ENCODE measurements around the gene GGT1. TPM values are rescaled to one million over a fixed set of nuclear protein-coding genes. Genes with fewer than 3 reads are reported as not detected.
A peak's percentile ranks its signal among the peaks of the same experiment; 100 is the strongest.

GGT1 gene
- total and polyA plus RNA-seq, 12 donors: 0.97 to 59.8 (median 4.0) TPM

DNA sequence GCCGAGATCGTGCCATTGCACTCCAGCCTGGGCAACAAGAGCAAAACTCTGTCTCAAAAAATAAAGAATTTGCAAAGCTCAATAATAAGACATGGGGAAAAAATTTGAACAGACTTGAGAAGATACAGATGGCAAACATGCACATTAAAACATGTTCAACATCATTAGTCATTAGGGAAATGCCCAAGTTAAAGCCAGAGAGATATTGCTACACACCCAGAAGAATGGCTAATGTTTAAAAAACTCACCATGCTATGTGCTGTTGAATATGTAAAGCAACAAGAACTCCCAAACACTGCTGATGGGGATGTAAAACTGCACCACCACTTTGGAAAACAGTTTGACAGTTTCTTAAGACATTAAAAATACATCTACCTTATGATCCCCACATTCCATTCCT lies 22.7 kb upstream of the GGT1 start:
- no peak overlapping the region for H3K4me3 ChIP-seq
- no peaks in the 10 kb centered on the region for H3K4me1 ChIP-seq (replicated peaks in 1 of 2)
- TF ChIP-seq, protein P1, sequence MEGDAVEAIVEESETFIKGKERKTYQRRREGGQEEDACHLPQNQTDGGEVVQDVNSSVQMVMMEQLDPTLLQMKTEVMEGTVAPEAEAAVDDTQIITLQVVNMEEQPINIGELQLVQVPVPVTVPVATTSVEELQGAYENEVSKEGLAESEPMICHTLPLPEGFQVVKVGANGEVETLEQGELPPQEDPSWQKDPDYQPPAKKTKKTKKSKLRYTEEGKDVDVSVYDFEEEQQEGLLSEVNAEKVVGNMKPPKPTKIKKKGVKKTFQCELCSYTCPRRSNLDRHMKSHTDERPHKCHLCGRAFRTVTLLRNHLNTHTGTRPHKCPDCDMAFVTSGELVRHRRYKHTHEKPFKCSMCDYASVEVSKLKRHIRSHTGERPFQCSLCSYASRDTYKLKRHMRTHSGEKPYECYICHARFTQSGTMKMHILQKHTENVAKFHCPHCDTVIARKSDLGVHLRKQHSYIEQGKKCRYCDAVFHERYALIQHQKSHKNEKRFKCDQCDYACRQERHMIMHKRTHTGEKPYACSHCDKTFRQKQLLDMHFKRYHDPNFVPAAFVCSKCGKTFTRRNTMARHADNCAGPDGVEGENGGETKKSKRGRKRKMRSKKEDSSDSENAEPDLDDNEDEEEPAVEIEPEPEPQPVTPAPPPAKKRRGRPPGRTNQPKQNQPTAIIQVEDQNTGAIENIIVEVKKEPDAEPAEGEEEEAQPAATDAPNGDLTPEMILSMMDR (IDR thresholded peaks at IDR 0.05): no peak
- TF ChIP-seq POLR2A (IDR thresholded peaks at IDR 0.05): no peak
- H3K27ac ChIP-seq: no peak overlapping the region
- no peaks in the 10 kb centered on the region for H3K9me3 ChIP-seq (replicated peaks in 1 of 3)
- no peaks in the 10 kb centered on the region for H3K36me3 ChIP-seq (replicated peaks in 1 of 2)
- intact Hi-C loops (cut with DNase I): no loop called here
- no peak for DNase-seq
- WGBS, 4 donors: 77 to 94% (median 84%) methylated on average over 2 of the region's 2 CpGs
- H3K27me3 ChIP-seq: no peaks in the 10 kb centered on the region

DNA sequence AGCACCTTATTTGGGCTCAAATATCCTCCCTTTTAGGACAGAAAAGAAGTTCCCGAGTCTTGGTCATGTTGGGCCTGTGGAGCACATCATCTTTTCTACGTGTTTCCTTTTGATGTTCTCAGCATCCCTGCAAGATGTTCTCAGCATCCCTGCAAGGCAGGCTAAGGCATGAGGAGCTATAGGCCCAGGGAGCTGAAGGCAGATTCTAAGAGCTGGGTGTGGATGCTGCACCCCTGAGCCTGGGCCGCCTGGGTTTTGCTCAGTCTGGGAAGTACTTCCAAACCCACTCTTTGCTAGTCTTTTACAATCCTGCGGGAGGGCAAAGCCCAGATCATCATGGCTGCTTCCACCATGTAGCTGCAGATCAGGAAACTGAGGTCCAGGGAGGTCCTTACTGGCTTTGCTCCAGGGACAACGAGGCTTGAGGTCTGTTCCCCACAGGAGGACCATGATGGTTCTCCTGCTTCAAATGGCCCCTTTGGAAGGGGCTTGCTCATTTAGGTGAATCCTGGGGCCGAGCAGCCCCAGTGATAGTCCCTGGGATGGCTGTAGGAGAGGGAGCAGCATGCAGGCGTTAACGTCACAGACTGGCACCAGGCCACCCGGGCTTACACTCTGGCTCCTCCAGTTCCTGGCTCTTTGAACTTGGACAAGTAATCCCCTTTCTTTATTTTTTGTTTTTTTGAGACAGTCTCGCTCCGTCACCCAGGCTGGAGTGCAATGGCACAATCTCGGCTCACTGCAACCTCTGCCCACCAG lies 20.8 kb upstream of the GGT1 start:
- Histone ChIP-seq H3K27ac (no peak overlapping the region), H3K4me3 (no peak overlapping the region), H3K9me3 (replicated peaks in 1 of 3) (no peaks in the 10 kb centered on the region), H3K27me3 (no peaks in the 10 kb centered on the region), H3K4me1 (replicated peaks in 1 of 2) (no peaks in the 10 kb centered on the region), H3K36me3 (replicated peaks in 1 of 2) (no peaks in the 10 kb centered on the region)
- DNase-seq: no peak
- intact Hi-C loops (cut with DNase I): no loop called here
- TF ChIP-seq POLR2A (IDR thresholded peaks at IDR 0.05): no peak
- TF ChIP-seq, protein P1 (IDR thresholded peaks at IDR 0.05): no peak
- 89 to 92% (median 91%) methylated on average over 11 to 12 of the region's 12 CpGs for WGBS, 4 donors

DNA sequence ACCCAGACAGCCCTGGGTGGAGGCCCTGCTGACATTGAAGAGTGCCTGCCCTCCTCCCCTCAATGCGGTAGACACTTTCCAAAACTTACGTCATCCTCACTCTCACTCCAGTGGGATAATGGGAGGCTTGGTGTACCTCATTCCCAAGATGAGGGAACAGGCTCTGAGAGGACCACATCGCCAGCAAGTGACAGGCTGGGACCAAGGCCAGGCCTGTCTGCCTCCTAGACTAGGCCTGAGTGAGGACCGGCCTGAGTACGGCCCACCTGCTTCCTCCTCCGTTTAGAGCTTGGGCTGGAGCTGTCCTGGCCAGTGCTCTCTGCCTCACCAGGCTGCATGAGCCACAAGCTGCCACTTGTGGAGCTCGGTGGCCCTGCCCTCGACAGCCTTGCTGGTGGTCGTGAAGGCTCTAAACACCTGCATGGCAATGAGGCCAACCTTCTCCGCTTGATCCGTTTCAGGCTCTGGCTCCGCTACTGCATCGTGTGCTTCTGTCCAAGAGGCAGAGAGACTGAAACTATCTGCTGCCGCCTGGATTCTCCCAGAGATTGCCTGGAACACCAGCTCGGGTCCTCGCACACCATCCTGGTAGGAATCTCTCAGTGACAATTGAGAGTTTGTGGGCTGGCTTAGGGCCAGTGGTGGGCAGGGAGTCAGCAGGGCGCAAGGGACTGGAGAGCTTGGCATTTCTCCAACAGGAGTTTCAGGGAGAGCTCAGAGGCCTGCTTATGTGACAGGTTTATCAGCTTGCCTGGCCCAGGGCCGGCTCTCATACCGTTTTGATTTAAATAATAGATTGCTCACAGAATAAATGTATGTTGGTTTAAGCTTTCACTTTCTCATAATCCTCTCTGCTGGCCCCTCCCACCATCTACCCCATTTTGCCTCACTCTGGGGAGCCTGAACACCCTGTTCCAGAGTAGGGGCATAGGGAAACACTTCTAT lies 19.5 kb upstream of the GGT1 start:
- DNase-seq: peak in 1 of 7 donors; percentile 58
- intact Hi-C loops (cut with DNase I): no loop called here
- H3K9me3 ChIP-seq (replicated peaks in 1 of 3): no peaks in the 10 kb centered on the region
- TF ChIP-seq, protein P1 (IDR thresholded peaks at IDR 0.05): no peak
- TF ChIP-seq POLR2A (IDR thresholded peaks at IDR 0.05): no peak
- WGBS, 4 donors: 49 to 72% (median 65%) methylated on average over 9 to 19 of the region's 19 CpGs
- no peaks in the 10 kb centered on the region for H3K27me3 ChIP-seq
- no peaks in the 10 kb centered on the region for H3K4me1 ChIP-seq (replicated peaks in 1 of 2)
- peak overlapping the region in 1 of 5 donors; percentile 29 for H3K27ac ChIP-seq
- no peaks in the 10 kb centered on the region for H3K36me3 ChIP-seq (replicated peaks in 1 of 2)
- no peak overlapping the region for H3K4me3 ChIP-seq

DNA sequence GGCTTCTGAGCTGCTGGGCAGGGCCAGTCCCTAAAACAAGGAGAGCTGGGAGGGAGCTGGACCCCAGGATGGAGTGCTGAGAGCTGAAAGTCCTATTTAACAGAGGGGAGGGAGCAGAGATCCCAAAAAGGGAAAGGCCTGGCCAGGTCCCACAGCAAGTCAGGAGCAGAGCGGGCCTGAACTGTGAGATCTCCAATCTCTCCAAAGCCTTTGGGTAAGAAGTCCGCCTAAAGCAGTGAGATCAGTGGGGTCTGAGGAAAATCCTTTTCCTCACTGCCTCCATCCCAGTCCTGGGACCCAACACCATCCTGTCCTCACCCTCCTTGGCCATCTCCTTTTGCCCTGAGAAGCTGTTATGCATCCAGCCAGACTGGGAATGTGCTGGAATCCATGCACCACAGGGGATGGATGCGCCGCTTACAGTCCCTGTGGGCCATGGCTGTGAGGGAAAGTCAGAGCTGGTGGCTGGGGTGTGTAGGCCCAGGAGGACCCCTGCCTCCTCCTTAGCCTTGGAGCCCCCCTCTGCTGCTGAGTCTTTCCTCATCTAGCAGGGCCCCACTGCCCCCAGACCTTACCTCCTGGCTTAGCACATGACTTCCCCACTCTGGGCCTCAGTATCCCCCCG lies 18.7 kb upstream of the GGT1 start:
- 77 to 93% (median 82%) methylated on average over 3 to 5 of the region's 5 CpGs for WGBS, 4 donors
- H3K27ac ChIP-seq: peak overlapping the region in 1 of 5 donors; percentile 29
- TF ChIP-seq, protein P1 (IDR thresholded peaks at IDR 0.05): no peak
- TF ChIP-seq POLR2A (IDR thresholded peaks at IDR 0.05): no peak
- H3K36me3 ChIP-seq (replicated peaks in 1 of 2): no peaks in the 10 kb centered on the region
- H3K9me3 ChIP-seq (replicated peaks in 1 of 3): no peaks in the 10 kb centered on the region
- H3K27me3 ChIP-seq: no peaks in the 10 kb centered on the region
- H3K4me3 ChIP-seq: no peak overlapping the region
- H3K4me1 ChIP-seq (replicated peaks in 1 of 2): no peaks in the 10 kb centered on the region
- no peak for DNase-seq
- intact Hi-C loops (cut with DNase I): no loop called here
